Adrenal gland (tissue), 12 donors: Measurements from ENCODE around the gene ADAMTSL5. TPM values are rescaled to one million over a fixed set of nuclear protein-coding genes. Genes with fewer than 3 reads are reported as not detected.
"Not testable (repeated sequence)": the region's sequence is repeated elsewhere in the genome, so short reads cannot be mapped to it uniquely, and the experiment has no call there.

ENCODE experiments used
- DNase-seq, 7 donors: peaks; one replicate each; pipeline ENCODE4 v3.0.0-alpha.2; 2019 to 2020
- H3K27ac ChIP-seq, 5 donors: fragments of 200-600 bp; sonication (generic) in 4 of 5; 1 replicate in 3 of 5; 2 replicates in 2 of 5; pipeline versions ENCODE4 v1.5.1 to v1.8.0; 2016 to 2020; ENCODE audit warnings: mild to moderate bottlenecking in 1 of 5
- H3K27me3 ChIP-seq: fragments of 200-600 bp; 2 replicates; pipeline ENCODE4 v1.8.0; 2021
- H3K36me3 ChIP-seq, 2 donors: fragments of 200-600 bp; replicated peaks in 1 of 2; 1 replicate in 1 of 2; 2 replicates in 1 of 2; pipeline versions ENCODE4 v1.5.1 to v1.8.0; 2018 to 2022
- H3K4me1 ChIP-seq, 2 donors: fragments of 200-600 bp; replicated peaks in 1 of 2; 1 replicate in 1 of 2; 2 replicates in 1 of 2; pipeline versions ENCODE4 v1.5.1 to v1.8.0; 2018 to 2021
- H3K4me3 ChIP-seq, 4 donors: fragments of 200-600 bp; sonication (generic) in 3 of 4; one replicate each; pipeline ENCODE4 v1.5.1; 2016 to 2018
- H3K9me3 ChIP-seq, 3 donors: fragments of 200-600 bp; sonication (generic) in 1 of 3; replicated peaks in 1 of 3; 1 replicate in 2 of 3; 2 replicates in 1 of 3; pipeline versions ENCODE4 v1.5.1 to v1.8.0; 2016 to 2021
- POLR2A ChIP-seq, 2 donors: fragments of 450-650 bp; IDR thresholded peaks; one replicate each; pipeline ENCODE4 v1.6.1; 2017; ENCODE audit warnings: antibody characterized with exemption in 2 of 2, mild to moderate bottlenecking in 2 of 2, moderate library complexity in 1 of 2
- WGBS, 4 donors: extraction: QIAGEN DNeasy Blood & Tissue Kit in 2 of 4; methylation state at CpG; one replicate each; pipeline versions ENCODE4 v1.1.5 to v1.1.7; 2013 to 2017; 5-methylcytosine and 5-hydroxymethylcytosine counted together
- intact Hi-C, 2 donors: fragments of 100-400 bp; cut with DNase I; formaldehyde crosslinking; loops; one replicate each; pipeline versions ENCODE4 v1.14.1 to v1.15.0; 2022 to 2023
- polyA plus RNA-seq, 3 donors: library from polyadenylated mRNA; stranded (reverse); fragments of 200-250 nt in 2 of 3; fragments of 350-450 nt in 1 of 3; fragmentation: Illumina TruSeq in 1 of 3; extraction: RNeasy Lipid Tissue Mini Kit (QIAGEN cat#74804) in 1 of 3; gene quantifications; one replicate each; pipeline ENCODE4 v1.2.3, GENCODE V29; 2013 to 2014
- total RNA-seq, 9 donors: library from RNA; depleted of rRNA in 4 of 9; stranded (reverse); fragments of >200 nt in 4 of 9; fragments of 120-200 nt in 1 of 9; fragmentation: NEBNext Ultra II Directional in 1 of 9; extraction: Animal tissue kit (Norgen Biotek cat#: 25700) in 1 of 9; gene quantifications; one replicate each; pipeline versions ENCODE4 v1.1.0 to v1.2.4, GENCODE V29; 2013 to 2023
- TF ChIP-seq, protein P1 (sequence below), 6 experiments: fragments of 450-650 bp in 4 of 6; fragments of 200-600 bp in 2 of 6; sonication (generic) in 1 of 6; IDR thresholded peaks; 1 replicate in 5 of 6; 2 replicates in 1 of 6; pipeline versions ENCODE4 v1.5.1 to v1.8.0; 2016 to 2021; ENCODE audit warnings: antibody characterized with exemption in 6 of 6, mild to moderate bottlenecking in 2 of 6, moderate library complexity in 1 of 6
- donor health status: healthy with polysubstance abuse.
- donor health status: Bipolar disorder and iron deficiency.
- donor health status: DM: yes; HTN: yes; CAD: no.
- donor health status: DM: no; HTN: no; CAD: no.
- donor health status: DM: no; HTN: no; CAD: no.
- donor health status: DM: yes; HTN: yes; CAD: no.

Gene ADAMTSL5
- total and polyA plus RNA-seq, 12 donors: 0.61 to 8.8 (median 1.8) TPM

DNA sequence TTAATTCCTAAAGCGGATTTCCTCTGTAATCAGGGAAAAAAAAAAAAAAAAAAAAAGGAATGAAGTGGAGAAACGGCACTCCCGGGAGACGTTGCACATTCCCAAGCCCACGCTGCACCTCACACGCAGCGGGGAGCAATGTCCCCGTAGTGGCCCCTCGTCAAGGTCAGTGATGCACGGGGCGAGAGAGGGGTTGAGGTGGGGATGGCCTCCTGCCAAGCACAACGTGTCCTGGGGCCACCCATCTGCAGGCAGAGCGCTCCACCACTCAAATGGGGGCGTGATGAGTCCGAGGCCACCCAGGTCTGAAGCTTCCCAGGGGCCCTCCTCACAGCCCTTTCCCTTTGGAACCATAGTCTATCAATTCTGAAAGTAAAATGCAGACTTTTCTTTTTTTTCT lies 26.2 kb upstream of the ADAMTSL5 start:
- Histone ChIP-seq H3K36me3 (no peaks in the 10 kb centered on the region), H3K9me3 (no peaks in the 10 kb centered on the region), H3K4me1 (no peaks in the 10 kb centered on the region), H3K27ac (no peak overlapping the region), H3K27me3 (peaks cover 3% of the 10 kb centered on the region), H3K4me3 (no peak overlapping the region)
- intact Hi-C loops: no loop called here
- no peak for TF ChIP-seq POLR2A (IDR thresholded peaks at IDR 0.05)
- TF ChIP-seq, protein P1, sequence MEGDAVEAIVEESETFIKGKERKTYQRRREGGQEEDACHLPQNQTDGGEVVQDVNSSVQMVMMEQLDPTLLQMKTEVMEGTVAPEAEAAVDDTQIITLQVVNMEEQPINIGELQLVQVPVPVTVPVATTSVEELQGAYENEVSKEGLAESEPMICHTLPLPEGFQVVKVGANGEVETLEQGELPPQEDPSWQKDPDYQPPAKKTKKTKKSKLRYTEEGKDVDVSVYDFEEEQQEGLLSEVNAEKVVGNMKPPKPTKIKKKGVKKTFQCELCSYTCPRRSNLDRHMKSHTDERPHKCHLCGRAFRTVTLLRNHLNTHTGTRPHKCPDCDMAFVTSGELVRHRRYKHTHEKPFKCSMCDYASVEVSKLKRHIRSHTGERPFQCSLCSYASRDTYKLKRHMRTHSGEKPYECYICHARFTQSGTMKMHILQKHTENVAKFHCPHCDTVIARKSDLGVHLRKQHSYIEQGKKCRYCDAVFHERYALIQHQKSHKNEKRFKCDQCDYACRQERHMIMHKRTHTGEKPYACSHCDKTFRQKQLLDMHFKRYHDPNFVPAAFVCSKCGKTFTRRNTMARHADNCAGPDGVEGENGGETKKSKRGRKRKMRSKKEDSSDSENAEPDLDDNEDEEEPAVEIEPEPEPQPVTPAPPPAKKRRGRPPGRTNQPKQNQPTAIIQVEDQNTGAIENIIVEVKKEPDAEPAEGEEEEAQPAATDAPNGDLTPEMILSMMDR (IDR thresholded peaks at IDR 0.05): no peak
- 18 to 32% (median 20%) methylated on average over 15 of the region's 15 CpGs for WGBS, 4 donors
- peak in 1 of 7 donors; percentile 12 for DNase-seq

DNA sequence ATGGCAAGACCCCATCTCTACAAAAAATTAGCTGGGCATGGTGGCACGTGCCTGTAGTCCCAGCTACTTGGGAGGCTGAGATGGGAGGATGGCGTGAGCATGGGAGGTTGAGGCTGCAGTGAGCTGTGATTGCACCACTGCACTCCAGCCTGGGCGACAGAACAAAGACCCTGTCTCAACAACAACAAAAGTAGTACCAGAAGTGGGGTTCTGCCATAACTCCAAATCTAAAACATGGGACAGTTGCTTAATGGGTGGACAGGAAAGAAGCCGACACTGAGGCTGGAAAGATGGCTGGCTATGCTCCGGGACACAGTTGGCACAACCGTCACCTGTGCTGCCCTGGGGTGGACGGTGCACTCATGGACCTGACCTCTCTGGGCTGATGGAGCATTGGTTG lies 22.9 kb upstream of the ADAMTSL5 start:
- H3K27me3 ChIP-seq, H3K27ac ChIP-seq, DNase-seq, intact Hi-C loops, H3K9me3 ChIP-seq, H3K4me1 ChIP-seq, H3K36me3 ChIP-seq, H3K4me3 ChIP-seq: not testable (repeated sequence)
- WGBS, 4 donors: 89 to 97% (median 95%) methylated on average over 7 of the region's 7 CpGs

DNA sequence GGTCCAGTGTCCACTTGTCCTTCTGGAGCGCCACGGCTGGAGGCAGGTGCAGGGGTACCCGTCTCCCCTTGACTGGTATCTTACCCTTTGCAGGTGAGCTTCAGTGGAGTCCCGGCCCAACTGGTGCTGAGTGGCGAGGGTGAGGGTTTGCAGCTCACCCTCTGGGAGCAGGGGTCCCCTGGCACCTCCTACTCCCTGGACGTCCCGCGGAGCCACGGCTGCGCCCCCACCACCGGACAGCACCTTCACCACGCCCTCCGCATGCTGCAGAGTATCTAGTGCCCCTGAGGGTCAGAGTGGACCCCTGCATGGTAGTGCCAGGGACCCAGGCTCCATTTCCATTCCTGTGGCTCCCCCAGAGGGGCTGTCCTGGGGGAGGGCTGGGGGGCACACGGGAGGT lies 22.2 kb upstream of the ADAMTSL5 start:
- H3K4me1 ChIP-seq: no peaks in the 10 kb centered on the region
- 82 to 100% (median 86%) methylated on average over 1 to 14 of the region's 14 CpGs for WGBS, 4 donors
- no peak for DNase-seq

DNA sequence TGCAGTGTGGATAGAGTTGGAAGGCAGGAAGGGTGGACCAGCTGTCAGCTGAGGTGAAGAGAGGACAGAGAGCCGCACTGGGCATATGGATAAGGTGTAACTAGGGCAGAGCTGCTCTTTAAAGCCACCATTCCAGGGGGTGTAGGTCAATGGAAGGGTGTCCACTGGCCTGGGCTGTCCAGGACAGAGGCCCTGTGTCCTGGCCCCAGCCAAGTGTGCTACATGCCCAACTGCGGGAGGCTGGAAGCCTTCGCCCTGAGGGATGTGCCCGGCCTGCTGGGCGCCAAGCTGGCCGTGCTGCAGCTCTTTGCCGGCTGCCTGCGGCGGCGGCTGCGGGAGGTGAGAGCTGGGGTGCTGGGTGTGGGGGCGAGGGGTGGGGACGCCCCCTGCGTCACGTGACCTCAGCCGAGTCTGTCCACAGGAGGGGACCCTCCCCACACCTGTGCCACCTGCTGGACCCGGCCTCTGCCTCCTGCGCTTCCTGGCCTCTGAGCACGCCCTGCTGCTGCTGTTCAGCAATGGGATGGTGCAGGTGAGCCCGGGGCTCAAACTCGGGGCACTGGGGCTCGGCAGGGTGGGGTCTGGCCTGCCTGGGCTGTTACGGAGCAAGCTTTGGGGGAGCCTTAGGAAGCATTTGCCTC lies 20.8 kb upstream of the ADAMTSL5 start:
- no peak for DNase-seq
- 48 to 80% (median 71%) methylated on average over 10 to 23 of the region's 23 CpGs for WGBS, 4 donors
- intact Hi-C loops: no loop called here
- Histone ChIP-seq H3K9me3 (no peaks in the 10 kb centered on the region), H3K4me3 (no peak overlapping the region), H3K27ac (no peak overlapping the region), H3K4me1 (no peaks in the 10 kb centered on the region), H3K27me3 (peaks cover 9% of the 10 kb centered on the region), H3K36me3 (no peaks in the 10 kb centered on the region)
- TF ChIP-seq POLR2A (IDR thresholded peaks at IDR 0.05): no peak
- TF ChIP-seq, protein P1 (IDR thresholded peaks at IDR 0.05): no peak

More for the DNA sequence above, 22.2 kb upstream of the ADAMTSL5 start:
- intact Hi-C loops: no loop called here
- H3K9me3 ChIP-seq: no peaks in the 10 kb centered on the region
- H3K27ac ChIP-seq: no peak overlapping the region
- no peak overlapping the region for H3K4me3 ChIP-seq
- H3K36me3 ChIP-seq: no peaks in the 10 kb centered on the region
- peaks cover 3% of the 10 kb centered on the region for H3K27me3 ChIP-seq
- TF ChIP-seq, protein P1 (IDR thresholded peaks at IDR 0.05): no peak
- no peak for TF ChIP-seq POLR2A (IDR thresholded peaks at IDR 0.05)

DNA sequence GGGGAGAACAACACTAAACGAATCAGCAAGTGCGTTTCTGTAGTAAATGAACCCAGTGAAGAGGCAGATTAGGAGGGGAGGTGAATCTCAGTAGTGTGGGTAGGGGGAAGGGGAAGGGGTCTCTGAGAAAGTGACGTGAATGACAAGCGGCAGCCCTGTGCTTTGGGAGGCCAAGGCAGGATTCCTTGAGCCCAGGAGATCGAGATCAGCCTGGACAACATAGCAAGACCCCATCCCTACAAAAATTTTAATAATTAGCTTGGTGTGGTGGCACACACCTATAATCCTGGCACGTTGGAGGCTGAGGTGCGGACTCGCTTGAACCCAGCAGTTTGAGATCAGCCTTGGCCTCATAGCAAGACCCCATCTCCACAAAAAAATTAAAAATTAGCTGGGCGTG lies 19.2 kb upstream of the ADAMTSL5 start:
- TF ChIP-seq, protein P1 (IDR thresholded peaks at IDR 0.05): no peak
- TF ChIP-seq POLR2A (IDR thresholded peaks at IDR 0.05): no peak
- Histone ChIP-seq H3K4me1 (no peaks in the 10 kb centered on the region), H3K27me3 (peaks cover 15% of the 10 kb centered on the region), H3K4me3 (no peak overlapping the region), H3K27ac (no peak overlapping the region), H3K36me3 (no peaks in the 10 kb centered on the region), H3K9me3 (no peaks in the 10 kb centered on the region)
- DNase-seq: no peak
- intact Hi-C loops: no loop called here
- WGBS, 4 donors: 81 to 88% (median 87%) methylated on average over 9 of the region's 9 CpGs
